Measurements from ENCODE around the gene BICD1.
"Not testable (repeated sequence)": the region's sequence is repeated elsewhere in the genome, so short reads cannot be mapped to it uniquely, and the experiment has no call there.

Gene BICD1

GRCh38 chr12:32106517-32107358 is at the start of gene BICD1:
TSS of gene BICD1 (plus strand) at chr12:32106847. CDS start at chr12:32107332, 485 bp downstream.
- DNase-seq (ENCODE audit: low read depth), result peak; percentile 56

GRCh38 chr12:32061033-32061432 is 45.6 kb upstream of the BICD1 start:
- no peak for DNase-seq (ENCODE audit: low read depth)

- DNase-seq (ENCODE audit: low read depth), result no peak
Measured at GRCh38 chr12:32062881-32063280, 43.8 kb upstream of the BICD1 start.

GRCh38 chr12:32063796-32064195 is 42.9 kb upstream of the BICD1 start:
- no peak for DNase-seq (ENCODE audit: low read depth)

- no peak for DNase-seq (ENCODE audit: low read depth)
Measured at GRCh38 chr12:32066206-32066605, 40.4 kb upstream of the BICD1 start.

- no peak for DNase-seq (ENCODE audit: low read depth)
Measured at GRCh38 chr12:32069071-32069470, 37.6 kb upstream of the BICD1 start.

GRCh38 chr12:32069731-32070130 is 36.9 kb upstream of the BICD1 start:
- DNase-seq (ENCODE audit: low read depth), result no peak

GRCh38 chr12:32070370-32070769 is 36.3 kb upstream of the BICD1 start:
- DNase-seq (ENCODE audit: low read depth), result no peak

GRCh38 chr12:32072102-32072501 is 34.5 kb upstream of the BICD1 start:
- DNase-seq (ENCODE audit: low read depth), result no peak

GRCh38 chr12:32074432-32074831 is 32.2 kb upstream of the BICD1 start:
- DNase-seq (ENCODE audit: low read depth), result no peak

- no peak for DNase-seq (ENCODE audit: low read depth)
Measured at GRCh38 chr12:32076941-32077340, 29.7 kb upstream of the BICD1 start.

- no peak for DNase-seq (ENCODE audit: low read depth)
Measured at GRCh38 chr12:32080435-32080834, 26.2 kb upstream of the BICD1 start.

- DNase-seq (ENCODE audit: low read depth), result no peak
Measured at GRCh38 chr12:32083489-32083888, 23.2 kb upstream of the BICD1 start.

GRCh38 chr12:32084017-32084688 is 22.5 kb upstream of the BICD1 start:
- no peak for DNase-seq (ENCODE audit: low read depth)

- no peak for DNase-seq (ENCODE audit: low read depth)
Measured at GRCh38 chr12:32084753-32085152, 21.9 kb upstream of the BICD1 start.

GRCh38 chr12:32087306-32087705 is 19.3 kb upstream of the BICD1 start:
- no peak for DNase-seq (ENCODE audit: low read depth)

GRCh38 chr12:32089156-32089555 is 17.5 kb upstream of the BICD1 start:
- DNase-seq (ENCODE audit: low read depth), result no peak

- no peak for DNase-seq (ENCODE audit: low read depth)
Measured at GRCh38 chr12:32089586-32089985, 17.1 kb upstream of the BICD1 start.

- no peak for DNase-seq (ENCODE audit: low read depth)
Measured at GRCh38 chr12:32091696-32092095, 15.0 kb upstream of the BICD1 start.

GRCh38 chr12:32098112-32098511 is 8.5 kb upstream of the BICD1 start:
- DNase-seq (ENCODE audit: low read depth), result no peak

- not testable (repeated sequence) for DNase-seq (ENCODE audit: low read depth)
Measured at GRCh38 chr12:32099275-32099674, 7.4 kb upstream of the BICD1 start.

- no peak for DNase-seq (ENCODE audit: low read depth)
Measured at GRCh38 chr12:32100361-32100760, 6.3 kb upstream of the BICD1 start.

GRCh38 chr12:32100888-32101287 is 5.8 kb upstream of the BICD1 start:
- DNase-seq (ENCODE audit: low read depth), result no peak

- DNase-seq (ENCODE audit: low read depth), result no peak
Measured at GRCh38 chr12:32102234-32102633, 4.4 kb upstream of the BICD1 start.
